Ovary (tissue), 9 donors: ENCODE data around the gene TEDC1. TPM values are rescaled to one million over a fixed set of nuclear protein-coding genes. Genes with fewer than 3 reads are reported as not detected.

Experiments used
- DNase-seq, 5 donors: peaks; one replicate each; pipeline ENCODE4 v3.0.0-alpha.2; 2019 to 2020
- H3K27ac ChIP-seq, 2 donors: fragments of 200-600 bp; one replicate each; pipeline versions ENCODE4 v1.5.1 to v1.8.0; 2019 to 2022
- H3K27me3 ChIP-seq: fragments of 200-600 bp; one replicate; pipeline ENCODE4 v1.8.0; 2022
- H3K36me3 ChIP-seq: fragments of 200-600 bp; sonication (generic); one replicate; pipeline ENCODE4 v1.5.1; 2019
- H3K4me1 ChIP-seq: one replicate; pipeline ENCODE4 v1.8.1; 2013; ENCODE audit warnings: mild to moderate bottlenecking, moderate library complexity; ENCODE audit not compliant: insufficient read depth
- H3K4me3 ChIP-seq: fragments of 200-600 bp; sonication (generic); one replicate; pipeline ENCODE4 v1.5.1; 2017
- H3K9me3 ChIP-seq, 2 donors: fragments of 200-600 bp in 1 of 2; sonication (generic) in 1 of 2; one replicate each; pipeline versions ENCODE4 v1.5.1 to v1.8.1; 2013 to 2019; ENCODE audit warnings: mild to moderate bottlenecking in 1 of 2, moderate library complexity in 1 of 2
- CTCF ChIP-seq, 3 donors: fragments of 450-650 bp in 2 of 3; fragments of 200-600 bp in 1 of 3; IDR thresholded peaks; one replicate each; pipeline versions ENCODE4 v1.5.1 to v1.8.0; 2016 to 2022; ENCODE audit warnings: antibody characterized with exemption in 3 of 3, mild to moderate bottlenecking in 1 of 3
- EP300 ChIP-seq: sonication (generic); formaldehyde crosslinking; IDR thresholded peaks from one replicate; pipeline ENCODE4 v1.6.1; 2017; ENCODE audit warnings: antibody characterized with exemption
- POLR2A ChIP-seq: fragments of 450-650 bp; IDR thresholded peaks from one replicate; pipeline ENCODE4 v1.6.1; 2017; ENCODE audit warnings: antibody characterized with exemption, mild to moderate bottlenecking, moderate library complexity
- WGBS, 3 donors: extraction: QIAGEN DNeasy Blood & Tissue Kit in 1 of 3; methylation state at CpG; one replicate each; pipeline versions ENCODE4 v1.1.5 to v1.1.7; 2013 to 2017; 5-methylcytosine and 5-hydroxymethylcytosine counted together
- intact Hi-C, 4 donors: fragments of 100-400 bp; cut with DNase I; formaldehyde crosslinking; loops; one replicate each; pipeline versions ENCODE4 v1.11.0 to v1.15.1; 2022 to 2023
- polyA plus RNA-seq, 2 donors: library from polyadenylated mRNA; stranded (reverse); fragments of 200-250 nt in 1 of 2; fragments of 350-450 nt in 1 of 2; fragmentation: Illumina TruSeq in 1 of 2; extraction: RNeasy Lipid Tissue Mini Kit (QIAGEN cat#74804) in 1 of 2; gene quantifications; one replicate each; pipeline ENCODE4 v1.2.3, GENCODE V29; 2013 to 2014
- total RNA-seq, 7 donors: library from RNA; depleted of rRNA in 2 of 7; stranded (reverse); fragments of >200 nt in 2 of 7; fragmentation: NEBNext Ultra II Directional in 3 of 7; extraction: Animal tissue kit (Norgen Biotek cat#: 25700) in 3 of 7; gene quantifications; one replicate each; pipeline versions ENCODE4 v1.1.0 to v1.2.4, GENCODE V29; 2016 to 2023
- donor health status: DM: no; HTN: no; CAD: no; lungs with moderate emphysema.
- donor health status: DM: no; HTN: no; CAD: no.
- donor health status: Bipolar disorder and iron deficiency.
- donor health status: DM: yes; HTN: yes; CAD: no.
- donor health status: DM: no; HTN: no; CAD: no.
- donor health status: DM: yes; HTN: yes; CAD: no.

Gene TEDC1
- total and polyA plus RNA-seq, 9 donors = 2.6 to 8.2 (median 3.8) TPM; not detected in 1

- peak overlapping the region; percentile 66 to 87 for H3K27ac ChIP-seq
- intact Hi-C loops = loop anchor here (2.0 to 10.0 kb wide), 6 partner anchors 38 to 395 kb away; partner anchors contain the start of genes BRF1 (in 1 of the 4) and TMEM121 (in 1 of the 4)
- peaks cover 4% of the 10 kb centered on the region for H3K4me1 ChIP-seq
- peak; percentile 57 to 75 (median 73) for TF ChIP-seq CTCF (IDR thresholded peaks at IDR 0.05)
- no peak for TF ChIP-seq EP300
- peak; percentile 51 for TF ChIP-seq POLR2A
- WGBS, 3 donors = 1% methylated on average over 30 to 43 of the region's 44 CpGs
- peak overlapping the region; percentile 57 for H3K4me3 ChIP-seq
- H3K9me3 ChIP-seq = no peaks in the 10 kb centered on the region
- H3K36me3 ChIP-seq = no peaks in the 10 kb centered on the region
- H3K27me3 ChIP-seq = no peaks in the 10 kb centered on the region
- peak; percentile 79 to 91 (median 86) for DNase-seq
Observed at GRCh38 chr14:105489542-105490266, 1.3 kb upstream of the TEDC1 start.

GRCh38 chr14:105490267-105490571, 827 bp upstream of the TEDC1 start:
- TF ChIP-seq EP300 (no peak), POLR2A (no peak), CTCF (IDR thresholded peaks at IDR 0.05) (no peak)
- peak in 4 of 5 donors; percentile 66 to 82 (median 80) for DNase-seq
- Histone ChIP-seq H3K36me3 (no peaks in the 10 kb centered on the region), H3K27ac (peak overlapping the region; percentile 66 to 87), H3K27me3 (no peaks in the 10 kb centered on the region), H3K4me3 (peak overlapping the region; percentile 57), H3K4me1 (peaks cover 4% of the 10 kb centered on the region), H3K9me3 (no peaks in the 10 kb centered on the region)
- intact Hi-C loops = loop anchor here in 2 of 4 donors (5.0 to 10.0 kb wide), 3 partner anchors 37 to 395 kb away; partner anchors contain the start of gene TMEM121 (in 1 of the 2)
- WGBS, 3 donors = 0% methylated on average over 11 to 33 of the region's 33 CpGs

GRCh38 chr14:105491366-105491973, 424 bp downstream of the TEDC1 start:
- Histone ChIP-seq H3K4me3 (peak overlapping the region; percentile 79), H3K4me1 (peaks cover 4% of the 10 kb centered on the region), H3K27ac (peak overlapping the region in 1 of 2 donors; percentile 51), H3K9me3 (no peaks in the 10 kb centered on the region), H3K27me3 (no peaks in the 10 kb centered on the region), H3K36me3 (no peaks in the 10 kb centered on the region)
- intact Hi-C loops = loop anchor here in 2 of 4 donors (5.0 to 10.0 kb wide), 3 partner anchors 36 to 397 kb away; partner anchors contain the start of gene TMEM121 (in 1 of the 2)
- peak; percentile 12 for TF ChIP-seq POLR2A
- no peak for TF ChIP-seq CTCF (IDR thresholded peaks at IDR 0.05)
- WGBS, 3 donors = 0 to 1% (median 1%) methylated on average over 37 to 53 of the region's 53 CpGs
- peak; percentile 60 to 88 (median 82) for DNase-seq

- Histone ChIP-seq H3K27ac (no peak overlapping the region), H3K4me3 (no peak overlapping the region)
- WGBS, 3 donors = 74 to 81% (median 78%) methylated on average over 21 to 24 of the region's 24 CpGs
Observed at GRCh38 chr14:105492031-105492970, 1.3 kb downstream of the TEDC1 start.

More at GRCh38 chr14:105492031-105492970, 1.3 kb downstream of the TEDC1 start:
- peaks cover 2% of the 10 kb centered on the region for H3K4me1 ChIP-seq
- no peak for TF ChIP-seq EP300
- intact Hi-C loops = loop anchor here in 2 of 4 donors (5.0 to 10.0 kb wide), 3 partner anchors 35 to 398 kb away; partner anchors contain the start of gene TMEM121 (in 1 of the 2)
- H3K27me3 ChIP-seq = no peaks in the 10 kb centered on the region
- DNase-seq = peak in 4 of 5 donors; percentile 45 to 74 (median 67)
- H3K36me3 ChIP-seq = no peaks in the 10 kb centered on the region
- H3K9me3 ChIP-seq = no peaks in the 10 kb centered on the region
